Measurements from ENCODE around the gene AMHR2.

GRCh38 chr12:53443955-53444354 is 20.3 kb downstream of the AMHR2 start:
- no peak for TF ChIP-seq CTCF (IDR thresholded peaks at IDR 0.05)
- no peak for TF ChIP-seq POLR2A (IDR thresholded peaks at IDR 0.05)
- TF ChIP-seq POLR2AphosphoS5 (IDR thresholded peaks at IDR 0.05), result no peak
